ENCODE measurements around the gene SMCO3.

The SMCO3 gene

DNA sequence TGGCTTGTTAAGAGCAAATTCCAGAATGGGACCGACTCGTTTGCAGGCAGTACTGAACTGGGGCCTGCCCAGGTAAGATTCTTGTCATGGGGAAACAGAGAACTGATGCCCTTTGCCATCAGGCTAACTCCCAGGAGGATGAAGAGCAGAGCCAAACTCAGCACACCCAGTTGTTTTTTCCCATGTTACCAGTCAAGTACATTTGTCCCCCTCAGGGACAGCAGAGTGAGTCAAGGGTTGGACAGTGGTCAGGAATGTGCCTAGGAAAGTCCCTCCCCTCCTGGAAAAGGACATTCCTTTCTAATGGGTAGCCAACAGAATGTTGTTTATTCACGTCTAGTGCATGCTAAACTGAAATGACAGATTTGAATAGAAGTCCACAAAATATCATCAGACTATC is 27.8 kb upstream of the SMCO3 start:
- Histone ChIP-seq H3K36me3 (ENCODE audit: control insufficient read depth in 2 of 2, insufficient read depth in 1 of 2, low read length in 2 of 2) (no peaks in the 10 kb centered on the region), H3K4me3 (ENCODE audit: low read depth, low read length) (no peak overlapping the region), H3K4me1 (ENCODE audit: control insufficient read depth, insufficient read depth, low read length) (no peaks in the 10 kb centered on the region; the same call in 1 of the 2 replicates), H3K9me3 (ENCODE audit: control insufficient read depth, insufficient read depth, low read depth, low read length) (no peaks in the 10 kb centered on the region), H3K27ac (ENCODE audit: extremely low read depth, low read depth, low read length) (no peak overlapping the region)
- CTCF ChIA-PET, result interaction anchor here (0.6 kb wide), 1 partner anchor 220 kb away, joined by 3 read pairs; no protein-coding TSS in a partner anchor
- POLR2A ChIA-PET, result no interaction called here
- TF ChIP-seq, protein P1, sequence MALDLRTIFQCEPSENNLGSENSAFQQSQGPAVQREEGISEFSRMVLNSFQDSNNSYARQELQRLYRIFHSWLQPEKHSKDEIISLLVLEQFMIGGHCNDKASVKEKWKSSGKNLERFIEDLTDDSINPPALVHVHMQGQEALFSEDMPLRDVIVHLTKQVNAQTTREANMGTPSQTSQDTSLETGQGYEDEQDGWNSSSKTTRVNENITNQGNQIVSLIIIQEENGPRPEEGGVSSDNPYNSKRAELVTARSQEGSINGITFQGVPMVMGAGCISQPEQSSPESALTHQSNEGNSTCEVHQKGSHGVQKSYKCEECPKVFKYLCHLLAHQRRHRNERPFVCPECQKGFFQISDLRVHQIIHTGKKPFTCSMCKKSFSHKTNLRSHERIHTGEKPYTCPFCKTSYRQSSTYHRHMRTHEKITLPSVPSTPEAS (tag by site-specific recombination; IDR thresholded peaks at IDR 0.05), result no peak
- TF ChIP-seq BCL11B (tag by site-specific recombination; IDR thresholded peaks at IDR 0.05; ENCODE audit: low read depth) (no peak), SETDB1 (IDR thresholded peaks at IDR 0.05; ENCODE audit: insufficient read length, low read length) (no peak)

DNA sequence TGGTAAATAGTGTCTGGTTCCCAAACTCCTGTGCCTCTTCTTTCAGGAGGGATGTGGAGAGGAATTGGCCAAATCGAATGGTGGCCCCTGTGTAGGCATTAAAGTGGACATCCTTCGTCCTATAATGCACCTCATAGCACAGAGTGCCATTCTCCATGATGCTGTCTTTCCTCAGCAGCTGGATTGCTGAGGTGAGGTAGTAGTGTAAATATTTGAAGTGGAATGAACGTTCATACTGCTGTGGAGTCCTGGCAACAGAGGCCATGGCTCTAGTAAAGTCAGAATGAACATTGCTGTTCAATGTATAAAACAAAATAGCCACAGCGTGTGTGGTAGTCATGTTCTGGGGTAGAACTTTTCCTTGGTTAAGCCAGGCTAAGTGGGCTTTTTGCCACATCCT is 26.6 kb upstream of the SMCO3 start:
- no peak overlapping the region for H3K27ac ChIP-seq (ENCODE audit: extremely low read depth, low read depth, low read length)
- ChIA-PET CTCF (no interaction called here), POLR2A (no interaction called here)
- H3K4me1 ChIP-seq (ENCODE audit: control insufficient read depth, insufficient read depth, low read length), result no peaks in the 10 kb centered on the region; the same call in 1 of the 2 replicates
- H3K4me3 ChIP-seq (ENCODE audit: low read depth, low read length), result no peak overlapping the region
- no peaks in the 10 kb centered on the region for H3K9me3 ChIP-seq (ENCODE audit: control insufficient read depth, insufficient read depth, low read depth, low read length)
- no peak for TF ChIP-seq ZNF2 (tag by site-specific recombination; IDR thresholded peaks at IDR 0.05)
- TF ChIP-seq ZNF548 (tag by site-specific recombination; IDR thresholded peaks at IDR 0.05), result no peak
- TF ChIP-seq, protein P2, sequence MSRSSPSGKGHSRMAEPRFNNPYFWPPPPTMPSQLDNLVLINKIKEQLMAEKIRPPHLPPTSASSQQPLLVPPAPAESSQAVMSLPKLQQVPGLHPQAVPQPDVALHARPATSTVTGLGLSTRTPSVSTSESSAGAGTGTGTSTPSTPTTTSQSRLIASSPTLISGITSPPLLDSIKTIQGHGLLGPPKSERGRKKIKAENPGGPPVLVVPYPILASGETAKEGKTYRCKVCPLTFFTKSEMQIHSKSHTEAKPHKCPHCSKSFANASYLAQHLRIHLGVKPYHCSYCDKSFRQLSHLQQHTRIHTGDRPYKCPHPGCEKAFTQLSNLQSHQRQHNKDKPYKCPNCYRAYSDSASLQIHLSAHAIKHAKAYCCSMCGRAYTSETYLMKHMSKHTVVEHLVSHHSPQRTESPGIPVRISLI (tag by site-specific recombination; IDR thresholded peaks at IDR 0.05), result no peak
- no peak for TF ChIP-seq ZNF132 (tag by site-specific recombination; IDR thresholded peaks at IDR 0.05; ENCODE audit: borderline replicate concordance)
- no peak for TF ChIP-seq ZFP41 (tag by site-specific recombination; IDR thresholded peaks at IDR 0.05; ENCODE audit: borderline replicate concordance)
- no peak for TF ChIP-seq ZNF549 (tag by site-specific recombination; IDR thresholded peaks at IDR 0.05)
- TF ChIP-seq ZNF624 (tag by site-specific recombination; IDR thresholded peaks at IDR 0.05), result no peak
- no peak for TF ChIP-seq ZSCAN16 (tag by site-specific recombination; IDR thresholded peaks at IDR 0.05)
- TF ChIP-seq, protein P3, sequence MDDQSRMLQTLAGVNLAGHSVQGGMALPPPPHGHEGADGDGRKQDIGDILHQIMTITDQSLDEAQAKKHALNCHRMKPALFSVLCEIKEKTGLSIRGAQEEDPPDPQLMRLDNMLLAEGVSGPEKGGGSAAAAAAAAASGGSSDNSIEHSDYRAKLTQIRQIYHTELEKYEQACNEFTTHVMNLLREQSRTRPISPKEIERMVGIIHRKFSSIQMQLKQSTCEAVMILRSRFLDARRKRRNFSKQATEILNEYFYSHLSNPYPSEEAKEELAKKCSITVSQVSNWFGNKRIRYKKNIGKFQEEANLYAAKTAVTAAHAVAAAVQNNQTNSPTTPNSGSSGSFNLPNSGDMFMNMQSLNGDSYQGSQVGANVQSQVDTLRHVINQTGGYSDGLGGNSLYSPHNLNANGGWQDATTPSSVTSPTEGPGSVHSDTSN (CRISPR knock-in tag; IDR thresholded peaks at IDR 0.05), result no peak
- no peak for TF ChIP-seq ZBTB48 (tag by site-specific recombination; IDR thresholded peaks at IDR 0.05)
- TF ChIP-seq ZNF776 (tag by site-specific recombination; IDR thresholded peaks at IDR 0.05; ENCODE audit: borderline replicate concordance), result no peak
- no peak for TF ChIP-seq ZNF354C (tag by site-specific recombination; IDR thresholded peaks at IDR 0.05; ENCODE audit: borderline replicate concordance, low read depth)
- no peak for TF ChIP-seq SP3 (tag by site-specific recombination; IDR thresholded peaks at IDR 0.05)
- no peak for TF ChIP-seq SETDB1 (IDR thresholded peaks at IDR 0.05; ENCODE audit: insufficient read length, low read length)
- TF ChIP-seq REPIN1 (tag by site-specific recombination; IDR thresholded peaks at IDR 0.05; ENCODE audit: low read depth), result no peak
- TF ChIP-seq ZNF140 (tag by site-specific recombination; IDR thresholded peaks at IDR 0.05), result no peak
- TF ChIP-seq, protein P4, sequence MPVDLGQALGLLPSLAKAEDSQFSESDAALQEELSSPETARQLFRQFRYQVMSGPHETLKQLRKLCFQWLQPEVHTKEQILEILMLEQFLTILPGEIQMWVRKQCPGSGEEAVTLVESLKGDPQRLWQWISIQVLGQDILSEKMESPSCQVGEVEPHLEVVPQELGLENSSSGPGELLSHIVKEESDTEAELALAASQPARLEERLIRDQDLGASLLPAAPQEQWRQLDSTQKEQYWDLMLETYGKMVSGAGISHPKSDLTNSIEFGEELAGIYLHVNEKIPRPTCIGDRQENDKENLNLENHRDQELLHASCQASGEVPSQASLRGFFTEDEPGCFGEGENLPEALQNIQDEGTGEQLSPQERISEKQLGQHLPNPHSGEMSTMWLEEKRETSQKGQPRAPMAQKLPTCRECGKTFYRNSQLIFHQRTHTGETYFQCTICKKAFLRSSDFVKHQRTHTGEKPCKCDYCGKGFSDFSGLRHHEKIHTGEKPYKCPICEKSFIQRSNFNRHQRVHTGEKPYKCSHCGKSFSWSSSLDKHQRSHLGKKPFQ (tag by site-specific recombination; IDR thresholded peaks at IDR 0.05), result no peak
- no peaks in the 10 kb centered on the region for H3K36me3 ChIP-seq (ENCODE audit: control insufficient read depth in 2 of 2, insufficient read depth in 1 of 2, low read length in 2 of 2)

Data from HEK293 (cell line).